ENCODE measurements around the gene KRT39. TPM values are rescaled to one million over a fixed set of nuclear protein-coding genes. Genes with fewer than 3 reads are reported as not detected.
"Not testable (repeated sequence)": the region's sequence is repeated elsewhere in the genome, so short reads cannot be mapped to it uniquely, and the experiment has no call there.

Gene KRT39
- total RNA-seq = not detected

GRCh38 chr17:40966848-40967247, at the start of gene KRT39:
TSS of gene KRT39 (minus strand) at chr17:40966948. CDS start at chr17:40966856, 92 bp downstream.
- DNase-seq = no peak

DNA sequence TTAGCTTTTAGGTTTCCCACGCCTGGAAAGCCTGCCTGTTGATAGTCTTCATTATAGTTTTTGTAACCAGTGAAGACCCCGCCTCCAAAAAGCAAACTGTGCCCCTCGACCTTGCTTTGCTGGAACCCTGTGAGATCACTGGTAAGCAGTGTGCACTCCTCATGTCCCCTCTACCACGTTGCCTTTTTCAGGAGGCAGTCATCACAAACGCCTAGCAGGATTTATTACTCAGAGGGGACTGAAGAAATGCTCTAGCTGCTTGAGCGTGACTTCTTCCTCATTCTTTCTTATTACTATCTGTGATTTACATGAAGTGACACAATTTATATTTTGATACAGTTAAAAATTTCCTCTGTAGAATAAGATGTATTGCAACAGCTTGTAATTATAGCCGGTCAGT, 48.7 kb upstream of the KRT39 start:
- DNase-seq = no peak

DNA sequence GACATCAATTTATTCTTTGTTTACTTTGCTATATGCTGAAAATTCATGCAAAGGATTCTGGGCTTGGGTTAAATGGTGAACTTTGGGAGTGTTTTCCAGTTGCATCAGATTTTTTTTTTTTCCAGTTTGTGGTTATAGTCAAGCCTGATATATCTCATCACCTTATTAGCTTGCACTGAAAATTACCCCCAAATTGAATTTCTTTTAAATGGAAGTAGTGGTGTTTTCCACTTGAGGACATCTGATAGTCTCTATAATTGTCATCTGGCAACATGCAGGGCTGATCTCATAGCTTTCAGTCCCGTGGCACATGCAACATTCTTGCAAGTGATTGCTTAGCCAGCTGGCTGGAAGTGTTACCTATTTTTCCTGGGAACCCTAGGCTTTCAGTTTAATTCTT, 46.9 kb upstream of the KRT39 start:
- DNase-seq = no peak

DNA sequence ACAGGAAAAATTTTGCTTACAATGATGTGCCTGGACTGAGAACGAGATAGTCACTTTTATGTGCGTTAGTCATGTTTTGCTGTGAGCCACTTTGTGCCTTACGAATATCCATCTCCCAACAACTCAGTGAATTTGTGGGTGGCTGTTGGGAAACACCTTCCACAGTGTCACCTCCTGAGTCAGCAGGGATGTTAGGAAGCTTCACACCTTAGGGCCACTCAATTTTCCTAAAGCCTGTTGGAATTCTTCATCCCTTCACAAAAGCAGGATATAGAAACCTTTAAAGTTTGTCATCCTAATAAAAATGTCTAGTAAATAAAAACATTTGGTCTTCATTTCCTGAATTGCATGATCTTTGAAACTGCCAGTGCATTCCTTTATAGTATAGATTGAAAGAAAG, 46.4 kb upstream of the KRT39 start:
- DNase-seq = no peak

- no peak for DNase-seq
Observed at GRCh38 chr17:41012326-41013120, 45.8 kb upstream of the KRT39 start.

- no peak for DNase-seq
Observed at GRCh38 chr17:41010441-41010840, 43.7 kb upstream of the KRT39 start.

GRCh38 chr17:41009936-41010335, 43.2 kb upstream of the KRT39 start:
- DNase-seq = no peak

- no peak for DNase-seq
Observed at GRCh38 chr17:41009301-41009760, 42.6 kb upstream of the KRT39 start.

DNA sequence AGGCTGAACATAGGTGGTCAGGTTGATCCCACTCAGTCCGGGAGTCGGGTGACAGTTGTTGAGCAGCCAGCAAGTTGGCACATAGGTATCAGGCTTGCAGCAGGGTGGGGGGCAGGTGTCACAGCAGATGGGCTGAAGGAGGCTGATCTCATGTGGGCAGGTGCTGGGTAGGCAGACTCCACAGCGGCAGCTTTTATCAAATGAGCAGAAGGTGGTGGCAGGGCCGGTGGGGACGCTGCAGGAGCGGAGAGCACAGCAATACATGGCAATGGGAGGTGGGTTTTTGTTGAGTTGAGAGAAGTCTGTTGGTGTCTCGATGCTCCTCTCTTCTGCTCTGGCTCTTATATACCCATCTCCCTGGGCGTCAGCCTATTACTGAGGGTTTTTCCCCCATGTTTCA, 42.1 kb upstream of the KRT39 start, which contains the start of gene KRTAP3-1:
KRTAP3-1 (minus strand) TSS at position 318 of the 400 bp plus-strand sequence; CDS start at position 264, 54 bp downstream.
- DNase-seq = no peak

DNA sequence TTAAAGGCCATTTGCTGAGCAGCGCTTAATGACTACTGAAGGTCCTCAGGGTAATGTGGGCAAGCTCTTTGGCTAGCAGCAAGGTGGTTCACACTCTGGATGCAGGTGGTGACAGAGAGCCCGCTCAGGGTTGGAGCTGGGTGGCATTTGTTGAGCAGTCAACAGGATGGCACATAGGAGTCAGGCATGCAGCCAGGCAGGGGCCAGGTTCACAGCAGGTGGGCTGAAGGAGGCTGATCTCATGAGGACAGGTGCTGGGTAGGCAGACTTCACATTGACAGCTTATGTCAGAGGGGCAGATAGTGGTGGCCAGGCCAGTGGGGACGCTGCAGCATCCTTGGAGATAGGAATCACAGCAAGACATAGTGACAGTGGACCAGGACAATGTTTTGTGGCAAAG, 37.6 kb upstream of the KRT39 start:
- no peak for DNase-seq

DNA sequence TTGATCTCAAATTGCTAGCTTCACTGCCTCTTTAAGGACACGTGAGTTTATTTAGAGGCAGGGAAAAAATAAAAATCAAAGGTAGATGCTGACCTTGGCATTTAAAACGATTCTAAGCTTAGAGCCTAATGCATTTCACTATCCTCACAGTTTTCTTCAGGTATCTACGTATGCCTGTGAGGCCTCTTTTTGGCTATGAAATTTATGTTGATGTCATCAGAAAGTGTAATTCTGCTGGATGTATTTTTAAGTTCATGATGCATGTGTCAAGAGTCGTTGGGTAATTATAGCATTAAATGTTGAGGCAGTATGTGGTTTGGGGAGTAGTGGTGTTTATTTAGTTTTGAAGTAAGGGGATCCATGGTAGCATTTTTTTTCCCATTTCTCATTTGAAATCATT, 37.2 kb upstream of the KRT39 start:
- DNase-seq = no peak

DNA sequence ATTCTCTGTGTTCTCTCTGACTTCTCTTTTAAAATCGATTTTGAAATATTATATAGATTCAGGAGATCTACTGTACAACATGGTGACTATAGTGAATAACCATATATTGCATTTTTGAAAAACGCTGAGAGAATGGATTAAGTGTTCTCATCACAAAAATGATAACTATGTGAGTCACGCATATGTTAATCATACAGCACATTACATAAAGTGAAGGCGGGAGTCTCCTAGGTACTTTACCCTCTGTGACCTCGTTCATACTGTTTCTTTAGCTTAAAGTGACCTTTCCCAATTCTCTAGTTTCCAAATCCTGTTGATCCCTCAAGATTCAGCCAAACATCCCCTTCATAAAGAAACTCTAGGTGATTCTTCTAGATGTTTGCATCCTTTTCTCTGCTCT, 36.1 kb upstream of the KRT39 start:
- no peak for DNase-seq

DNA sequence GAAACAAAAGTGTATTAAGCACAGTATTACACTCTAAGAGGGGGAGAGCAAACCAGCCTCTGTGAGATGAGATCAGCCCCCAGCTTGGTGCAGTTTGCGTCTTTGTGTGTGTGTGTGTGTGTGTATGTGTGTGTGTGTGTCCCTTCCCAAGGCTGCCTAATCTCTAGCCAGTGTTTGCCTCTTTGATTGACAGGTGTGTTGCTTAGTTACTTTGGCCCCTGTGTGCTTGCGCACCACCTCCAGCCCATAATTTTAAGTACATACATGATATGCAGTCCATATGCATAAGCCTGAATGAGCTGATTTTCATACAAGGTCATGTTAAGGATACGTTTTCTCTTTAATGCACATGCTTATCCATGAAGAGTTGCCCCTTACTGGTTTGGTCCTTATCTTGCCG, 35.0 kb upstream of the KRT39 start:
- no peak for DNase-seq

GRCh38 chr17:40999563-40999962, 32.8 kb upstream of the KRT39 start, which contains the start of gene KRTAP3-2:
TSS of gene KRTAP3-2 (minus strand) at chr17:40999906. CDS start at chr17:40999853, 53 bp downstream.
- DNase-seq = not testable (repeated sequence)

GRCh38 chr17:40997361-40997760, 30.6 kb upstream of the KRT39 start:
- no peak for DNase-seq

- DNase-seq = no peak
Observed at GRCh38 chr17:40996829-40997228, 30.1 kb upstream of the KRT39 start.

GRCh38 chr17:40995116-40995515, 28.4 kb upstream of the KRT39 start:
- DNase-seq = no peak

- no peak for DNase-seq
Observed at GRCh38 chr17:40993839-40994238, 27.1 kb upstream of the KRT39 start, which contains the start of gene KRTAP3-3. TSS of gene KRTAP3-3 (minus strand) at chr17:40994164. CDS start at chr17:40994097, 67 bp downstream.

GRCh38 chr17:40993084-40993483, 26.3 kb upstream of the KRT39 start:
- DNase-seq = no peak

DNA sequence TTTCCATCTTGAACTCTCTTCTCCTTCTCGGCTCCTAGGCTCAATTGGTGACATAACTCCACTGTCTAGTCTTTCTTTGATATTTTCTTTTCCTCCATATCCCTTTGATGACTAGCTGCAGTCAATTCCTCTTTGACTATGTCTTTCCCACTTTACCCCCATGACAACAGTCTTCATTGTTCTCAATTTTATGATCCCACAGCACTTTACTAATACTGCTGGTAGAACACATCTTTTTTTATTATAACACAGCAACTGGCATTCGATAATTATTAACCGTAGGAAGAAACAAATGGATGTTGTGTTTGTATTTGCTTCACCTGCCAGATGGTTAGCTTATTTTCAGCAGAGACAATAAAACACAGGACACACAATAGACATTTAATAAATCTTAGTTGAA, 25.9 kb upstream of the KRT39 start:
- DNase-seq = no peak

DNA sequence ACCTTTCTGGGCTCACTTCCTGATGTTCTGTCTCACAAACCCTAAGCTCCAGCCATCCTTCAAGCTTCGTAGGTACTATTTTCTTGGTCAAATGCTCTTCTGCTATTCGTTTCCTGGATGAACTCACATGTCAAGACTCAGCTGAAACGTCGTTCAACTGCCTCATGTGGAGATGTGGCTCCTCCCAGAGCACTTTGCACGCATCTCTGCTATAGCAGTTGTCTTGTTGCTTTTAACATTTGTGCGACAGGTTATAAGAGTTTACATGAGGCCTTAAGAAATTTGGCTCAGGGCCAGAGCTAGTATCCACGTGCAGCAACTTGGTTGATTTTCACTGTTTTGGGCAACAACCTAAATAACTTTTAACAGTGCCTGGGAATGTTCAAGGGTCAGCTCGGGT, 20.2 kb upstream of the KRT39 start:
- DNase-seq = no peak

- DNase-seq = no peak
Observed at GRCh38 chr17:40984226-40984625, 17.5 kb upstream of the KRT39 start, which contains the start of gene KRT40. TSS of gene KRT40 (minus strand) at chr17:40984326. CDS start at chr17:40984273, 53 bp downstream.

DNA sequence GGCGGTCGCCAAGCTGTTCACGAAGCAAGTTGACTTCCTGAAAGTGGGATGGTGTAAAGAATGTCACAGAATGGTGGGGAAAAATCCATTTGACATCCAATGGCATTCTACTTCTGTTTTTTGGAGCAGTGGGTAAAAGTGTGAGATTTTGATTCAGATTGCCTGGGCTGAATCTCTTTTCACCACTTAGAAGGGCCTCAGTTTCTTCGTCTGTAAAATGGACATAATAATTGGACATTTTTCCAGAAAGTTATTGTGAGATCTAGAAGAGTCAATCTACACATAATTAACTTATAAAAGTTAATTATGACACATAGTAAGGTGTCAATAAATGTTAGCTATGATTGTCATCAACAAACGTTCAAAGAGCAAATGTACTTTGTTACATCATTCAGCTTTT, 14.4 kb upstream of the KRT39 start:
- no peak for DNase-seq

GRCh38 chr17:40980596-40980995, 13.8 kb upstream of the KRT39 start:
- DNase-seq = no peak
